Stimulated activated naive CD4-positive, alpha-beta T cell (primary cell): ENCODE results near the gene TSPAN3.

Experiments used
- DNase-seq, 6 experiments: peaks; one replicate each; lab custom pipeline; 2025; lab: John Stamatoyannopoulos, UW

Gene TSPAN3

GRCh38 chr15:77084436-77084835 lies 13.5 kb upstream of the TSPAN3 start:
- DNase-seq: no peak

GRCh38 chr15:77083381-77084160 lies 12.7 kb upstream of the TSPAN3 start:
- peak; percentile 21 to 57 (median 48) for DNase-seq

GRCh38 chr15:77081971-77082370 lies 11.1 kb upstream of the TSPAN3 start:
- no peak for DNase-seq

- no peak for DNase-seq
Measured at GRCh38 chr15:77076323-77076915, 5.5 kb upstream of the TSPAN3 start.

- no peak for DNase-seq
Measured at GRCh38 chr15:77075528-77075927, 4.6 kb upstream of the TSPAN3 start.

- no peak for DNase-seq
Measured at GRCh38 chr15:77074350-77074749, 3.4 kb upstream of the TSPAN3 start.

GRCh38 chr15:77071305-77072223 lies 655 bp upstream of the TSPAN3 start:
- no peak for DNase-seq

GRCh38 chr15:77070180-77070494 lies 772 bp downstream of the TSPAN3 start:
- no peak for DNase-seq

- DNase-seq: peak in 1 of 6 experiments; percentile 20
Measured at GRCh38 chr15:77069521-77070121, 1.3 kb downstream of the TSPAN3 start.

- no peak for DNase-seq
Measured at GRCh38 chr15:77068633-77069032, 2.3 kb downstream of the TSPAN3 start.

- DNase-seq: no peak
Measured at GRCh38 chr15:77067691-77068367, 3.1 kb downstream of the TSPAN3 start.

- DNase-seq: no peak
Measured at GRCh38 chr15:77066971-77067690, 3.8 kb downstream of the TSPAN3 start.

- DNase-seq: no peak
Measured at GRCh38 chr15:77064539-77065308, 6.2 kb downstream of the TSPAN3 start.

GRCh38 chr15:77064063-77064462 lies 6.8 kb downstream of the TSPAN3 start:
- DNase-seq: no peak

- DNase-seq: no peak
Measured at GRCh38 chr15:77063249-77063648, 7.7 kb downstream of the TSPAN3 start.

- no peak for DNase-seq
Measured at GRCh38 chr15:77060546-77060945, 10.4 kb downstream of the TSPAN3 start.

GRCh38 chr15:77059786-77060361 lies 11.0 kb downstream of the TSPAN3 start:
- no peak for DNase-seq

- DNase-seq: no peak
Measured at GRCh38 chr15:77058468-77058867, 12.4 kb downstream of the TSPAN3 start.

- DNase-seq: no peak
Measured at GRCh38 chr15:77057685-77058084, 13.2 kb downstream of the TSPAN3 start.

GRCh38 chr15:77057072-77057471 lies 13.8 kb downstream of the TSPAN3 start:
- no peak for DNase-seq
